Karpas-422 (cell line): ENCODE measurements around the gene OTOG. TPM values are rescaled to one million over a fixed set of nuclear protein-coding genes. Genes with fewer than 3 reads are reported as not detected.

ENCODE experiments used
- DNase-seq: peaks from one replicate; pipeline ENCODE4 v3.0.0-alpha.2; 2015
- H2AFZ ChIP-seq: fragments of 200-600 bp; sonication (generic); 2 replicates; pipeline ENCODE4 v1.6.1; 2014; ENCODE audit warnings: antibody characterized with exemption, low read length, mixed read lengths
- H3K27ac ChIP-seq: fragments of 200-600 bp; sonication (generic); 2 replicates; pipeline ENCODE4 v1.5.1; 2014; ENCODE audit warnings: mild to moderate bottlenecking, low read length, moderate library complexity
- H3K27me3 ChIP-seq: fragments of 200-600 bp; sonication (generic); 2 replicates; pipeline ENCODE4 v1.6.1; 2014; ENCODE audit warnings: low read length, mixed read lengths
- H3K36me3 ChIP-seq: fragments of 200-600 bp; sonication (generic); 2 replicates; pipeline ENCODE4 v1.6.1; 2014; ENCODE audit warnings: low read length, mixed read lengths; ENCODE audit not compliant: insufficient read depth
- H3K4me1 ChIP-seq: fragments of 200-600 bp; sonication (generic); 2 replicates; pipeline ENCODE4 v1.6.1; 2014; ENCODE audit warnings: mild to moderate bottlenecking, low read length, mixed read lengths
- H3K4me2 ChIP-seq: fragments of 200-600 bp; sonication (generic); 2 replicates; pipeline ENCODE4 v1.6.1; 2014; ENCODE audit warnings: low read length, low read depth, mild to moderate bottlenecking; ENCODE audit not compliant: poor library complexity, severe bottlenecking
- H3K4me3 ChIP-seq: fragments of 200-600 bp; sonication (generic); 2 replicates; pipeline ENCODE4 v1.5.1; 2014; ENCODE audit warnings: mild to moderate bottlenecking, antibody characterized with exemption, low read length, mixed read lengths
- H3K79me2 ChIP-seq: fragments of 200-600 bp; sonication (generic); 2 replicates; pipeline ENCODE4 v1.6.1; 2014; ENCODE audit warnings: mild to moderate bottlenecking, low read length, mixed read lengths
- H3K9ac ChIP-seq: fragments of 200-600 bp; sonication (generic); 2 replicates; pipeline ENCODE4 v1.6.0; 2014; ENCODE audit warnings: low read length
- H3K9me2 ChIP-seq: fragments of 200-600 bp; sonication (generic), shearing (Covaris generic); replicated peaks from 2 replicates; pipeline ENCODE4 v1.6.0; 2014; ENCODE audit warnings: mild to moderate bottlenecking, low read length, moderate library complexity; ENCODE audit not compliant: insufficient read depth
- H3K9me3 ChIP-seq: fragments of 300-700, 200-600 bp; sonication (generic); 2 replicates; pipeline ENCODE4 v1.6.1; 2014; ENCODE audit warnings: low read length, mixed read lengths
- H4K20me1 ChIP-seq: fragments of 200-600 bp; sonication (generic); 2 replicates; pipeline ENCODE4 v1.6.1; 2014; ENCODE audit warnings: mild to moderate bottlenecking, antibody characterized with exemption, low read length, low read depth; ENCODE audit not compliant: insufficient read depth
- total RNA-seq: library from RNA; depleted of rRNA; stranded (reverse); fragments of >200 nt; shearing (Covaris generic); gene quantifications from 2 replicates; pipeline ENCODE4 v1.2.3, GENCODE V29; 2014; ENCODE audit warnings: low replicate concordance

Gene OTOG
- total RNA-seq, 1 experiment from 2014 or later: not detected

DNA sequence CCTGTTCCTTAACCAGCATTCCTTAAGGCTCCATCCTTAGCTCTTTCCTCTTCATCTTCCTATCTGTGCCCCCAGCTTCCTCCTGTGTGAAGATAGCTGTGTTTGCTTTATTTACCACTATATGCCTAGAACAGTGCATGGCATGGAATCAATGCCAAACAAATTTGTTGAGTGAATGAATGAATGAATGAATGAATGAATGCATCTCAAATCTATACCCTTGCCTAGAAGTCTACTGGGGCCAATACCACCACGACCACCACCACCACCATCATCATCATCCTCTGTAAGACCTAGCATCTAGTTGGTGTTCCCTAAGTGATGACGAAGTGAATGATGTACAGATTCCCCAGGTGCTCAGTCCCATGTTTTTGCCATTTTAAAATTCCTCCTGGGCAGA, 819 bp upstream of the OTOG start:
- Histone ChIP-seq H3K27ac (no peak overlapping the region), H3K4me2 (no peak overlapping the region), H4K20me1 (no peaks in the 10 kb centered on the region), H3K36me3 (no peaks in the 10 kb centered on the region), H3K27me3 (no peaks in the 10 kb centered on the region), H3K79me2 (no peaks in the 10 kb centered on the region), H3K9me2 (no peaks in the 10 kb centered on the region), H3K4me3 (no peak overlapping the region), H3K4me1 (no peaks in the 10 kb centered on the region), H3K9me3 (no peaks in the 10 kb centered on the region), H3K9ac (no peak overlapping the region), H2AFZ (no peak overlapping the region)
- no peak for DNase-seq

- Histone ChIP-seq H3K9ac (no peak overlapping the region), H2AFZ (no peak overlapping the region), H3K27me3 (no peaks in the 10 kb centered on the region), H3K36me3 (no peaks in the 10 kb centered on the region), H3K27ac (no peak overlapping the region), H3K79me2 (no peaks in the 10 kb centered on the region), H3K9me3 (no peaks in the 10 kb centered on the region), H4K20me1 (no peaks in the 10 kb centered on the region), H3K4me2 (no peak overlapping the region), H3K4me1 (no peaks in the 10 kb centered on the region), H3K9me2 (no peaks in the 10 kb centered on the region), H3K4me3 (no peak overlapping the region)
- no peak for DNase-seq
Observed at GRCh38 chr11:17547932-17548331, 873 bp downstream of the OTOG start.

GRCh38 chr11:17548444-17548843, 1.4 kb downstream of the OTOG start:
- H3K79me2 ChIP-seq: no peaks in the 10 kb centered on the region
- no peaks in the 10 kb centered on the region for H3K9me2 ChIP-seq
- no peaks in the 10 kb centered on the region for H3K4me1 ChIP-seq
- no peaks in the 10 kb centered on the region for H3K36me3 ChIP-seq
- H3K4me3 ChIP-seq: no peak overlapping the region
- no peak overlapping the region for H3K9ac ChIP-seq
- H4K20me1 ChIP-seq: no peaks in the 10 kb centered on the region
- H2AFZ ChIP-seq: no peak overlapping the region
- no peaks in the 10 kb centered on the region for H3K27me3 ChIP-seq
- no peaks in the 10 kb centered on the region for H3K9me3 ChIP-seq
- DNase-seq: peak; percentile 58
- no peak overlapping the region for H3K27ac ChIP-seq
- no peak overlapping the region for H3K4me2 ChIP-seq

- Histone ChIP-seq H4K20me1 (no peaks in the 10 kb centered on the region), H3K9ac (no peak overlapping the region), H3K4me1 (no peaks in the 10 kb centered on the region), H3K4me3 (no peak overlapping the region), H3K4me2 (no peak overlapping the region), H3K36me3 (no peaks in the 10 kb centered on the region), H2AFZ (no peak overlapping the region), H3K27me3 (no peaks in the 10 kb centered on the region), H3K9me3 (no peaks in the 10 kb centered on the region), H3K27ac (no peak overlapping the region), H3K79me2 (no peaks in the 10 kb centered on the region), H3K9me2 (no peaks in the 10 kb centered on the region)
- DNase-seq: no peak
Observed at GRCh38 chr11:17550450-17551346, 3.6 kb downstream of the OTOG start.

DNA sequence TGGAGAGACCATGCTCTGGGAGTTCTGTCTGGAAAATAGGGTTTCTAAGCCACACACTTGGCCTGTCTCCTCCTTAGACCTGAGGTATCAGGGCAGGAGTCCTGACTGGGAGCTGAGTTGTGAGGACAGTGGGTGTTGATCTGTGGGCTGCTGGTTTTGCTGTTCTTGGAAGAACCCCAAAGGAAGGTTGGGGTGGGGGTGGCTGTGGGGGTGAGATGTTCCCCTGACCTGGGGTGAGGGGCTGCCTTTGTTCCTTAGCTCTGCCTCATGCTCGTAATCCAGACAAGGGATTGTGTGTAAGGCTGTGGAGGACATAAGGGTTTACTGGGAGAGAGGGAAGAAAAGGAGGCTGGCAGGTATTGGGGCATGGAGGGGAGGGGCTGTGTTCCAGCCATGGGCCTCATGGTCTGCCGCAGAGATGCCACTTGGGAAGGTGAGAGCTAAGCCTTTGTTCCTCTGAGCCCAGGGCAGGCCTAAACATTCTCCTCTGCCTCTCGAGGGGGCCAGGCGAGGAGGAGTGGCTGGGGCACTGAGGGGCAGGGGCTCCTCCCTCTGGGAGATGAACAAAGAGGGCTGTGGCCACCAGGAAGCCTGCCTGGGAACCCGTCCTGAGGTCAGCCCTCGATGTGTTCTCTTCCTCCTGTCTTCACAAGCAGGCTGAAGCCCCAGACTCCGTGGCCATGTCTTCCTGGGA, 4.4 kb downstream of the OTOG start:
- no peaks in the 10 kb centered on the region for H3K27me3 ChIP-seq
- no peaks in the 10 kb centered on the region for H3K36me3 ChIP-seq

DNA sequence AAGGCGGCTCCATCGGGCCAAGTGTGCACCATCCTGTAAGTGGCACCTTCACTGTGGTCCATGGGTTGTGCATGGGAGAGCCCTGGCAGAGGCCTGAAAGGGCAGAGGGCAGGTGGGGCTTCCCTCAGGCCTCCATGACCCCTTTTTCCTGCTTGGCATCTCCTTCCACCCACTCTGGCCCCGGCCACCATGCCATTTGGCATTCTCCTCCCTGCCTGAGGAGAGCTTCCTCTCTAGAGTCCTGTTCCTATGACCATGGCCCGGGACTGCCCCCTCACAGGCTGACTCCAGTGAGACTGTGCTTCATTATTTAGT, 4.9 kb downstream of the OTOG start:
- DNase-seq: no peak
- Histone ChIP-seq H2AFZ (no peak overlapping the region), H3K36me3 (no peaks in the 10 kb centered on the region), H3K9me3 (no peaks in the 10 kb centered on the region), H3K27me3 (no peaks in the 10 kb centered on the region), H3K4me1 (no peaks in the 10 kb centered on the region), H3K4me2 (no peak overlapping the region), H4K20me1 (no peaks in the 10 kb centered on the region), H3K27ac (no peak overlapping the region), H3K4me3 (no peak overlapping the region), H3K9ac (no peak overlapping the region), H3K9me2 (no peaks in the 10 kb centered on the region), H3K79me2 (no peaks in the 10 kb centered on the region)

More for the DNA sequence above, 4.4 kb downstream of the OTOG start:
- no peak overlapping the region for H3K9ac ChIP-seq
- no peaks in the 10 kb centered on the region for H3K79me2 ChIP-seq
- H3K4me1 ChIP-seq: no peaks in the 10 kb centered on the region
- H3K9me3 ChIP-seq: no peaks in the 10 kb centered on the region
- no peak for DNase-seq
- H3K9me2 ChIP-seq: no peaks in the 10 kb centered on the region
- no peaks in the 10 kb centered on the region for H4K20me1 ChIP-seq
- H3K4me3 ChIP-seq: no peak overlapping the region
- H3K27ac ChIP-seq: no peak overlapping the region
- H2AFZ ChIP-seq: no peak overlapping the region
- no peak overlapping the region for H3K4me2 ChIP-seq

DNA sequence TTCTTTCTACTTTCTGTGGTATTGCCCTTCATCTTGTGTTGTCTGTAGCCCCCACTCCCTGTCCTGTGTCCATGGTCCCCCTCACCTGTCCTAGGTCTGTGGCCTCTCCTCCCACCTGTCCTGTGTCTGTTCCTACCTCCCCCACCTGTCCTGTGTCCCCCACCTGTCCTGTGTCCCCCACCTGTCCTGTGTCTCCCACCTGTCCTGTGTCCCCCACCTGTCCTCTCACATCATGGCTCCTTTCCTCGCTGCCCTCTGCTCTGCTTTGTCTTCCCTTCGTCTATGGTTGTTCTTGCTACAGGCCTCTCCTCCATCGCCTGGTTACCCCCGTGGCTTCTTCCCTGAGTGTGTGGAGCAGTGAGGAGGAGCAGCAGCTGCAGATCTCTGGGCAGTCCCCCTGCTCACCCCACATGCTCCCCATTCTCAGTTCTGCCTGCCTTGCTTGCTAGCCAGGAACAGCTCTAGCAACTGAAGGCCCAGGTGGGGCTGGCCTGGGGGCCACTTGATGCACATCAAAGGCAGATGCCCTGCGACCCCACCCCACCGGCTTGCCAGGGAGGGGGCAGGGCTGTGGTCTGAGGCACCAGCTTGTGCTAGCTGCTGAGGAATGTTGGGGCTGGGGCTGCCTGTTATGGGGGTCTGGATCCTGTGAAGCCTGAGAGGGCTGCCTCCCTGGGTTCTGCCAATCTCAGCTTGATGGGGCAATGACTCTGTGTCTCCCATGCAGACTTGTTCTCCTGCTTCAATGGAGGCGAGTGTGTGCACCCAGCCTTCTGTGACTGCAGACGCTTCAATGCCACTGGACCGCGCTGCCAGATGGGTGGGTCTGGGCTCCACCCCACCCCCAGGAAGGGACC, 5.6 kb downstream of the OTOG start:
- Histone ChIP-seq H4K20me1 (no peaks in the 10 kb centered on the region), H3K9me3 (no peaks in the 10 kb centered on the region), H3K9ac (no peak overlapping the region), H3K79me2 (no peaks in the 10 kb centered on the region), H2AFZ (no peak overlapping the region), H3K9me2 (no peaks in the 10 kb centered on the region), H3K27ac (no peak overlapping the region), H3K4me1 (no peaks in the 10 kb centered on the region), H3K4me2 (no peak overlapping the region), H3K36me3 (no peaks in the 10 kb centered on the region), H3K4me3 (no peak overlapping the region), H3K27me3 (no peaks in the 10 kb centered on the region)
- DNase-seq: no peak

DNA sequence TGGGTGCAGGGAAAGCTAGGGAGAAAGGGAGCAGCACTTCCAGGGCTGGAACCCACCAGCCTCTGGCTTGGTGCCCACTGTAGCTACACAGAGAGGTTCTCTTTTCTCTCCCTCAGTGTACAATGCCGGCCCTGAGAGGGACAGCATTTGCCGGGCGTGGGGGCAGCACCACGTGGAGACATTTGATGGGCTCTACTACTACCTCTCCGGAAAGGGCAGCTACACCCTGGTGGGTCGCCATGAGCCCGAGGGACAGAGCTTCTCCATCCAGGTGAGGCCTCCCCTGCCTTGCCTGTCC, 6.1 kb downstream of the OTOG start:
- no peak overlapping the region for H3K9ac ChIP-seq
- no peak overlapping the region for H3K4me3 ChIP-seq
- no peak overlapping the region for H3K27ac ChIP-seq
- H3K36me3 ChIP-seq: no peaks in the 10 kb centered on the region
- no peaks in the 10 kb centered on the region for H3K9me2 ChIP-seq
- no peak overlapping the region for H3K4me2 ChIP-seq
- H4K20me1 ChIP-seq: no peaks in the 10 kb centered on the region
- H3K27me3 ChIP-seq: no peaks in the 10 kb centered on the region
- H2AFZ ChIP-seq: no peak overlapping the region
- H3K9me3 ChIP-seq: no peaks in the 10 kb centered on the region
- H3K79me2 ChIP-seq: no peaks in the 10 kb centered on the region
- DNase-seq: no peak
- H3K4me1 ChIP-seq: no peaks in the 10 kb centered on the region
